ENCODE results near the gene SLC24A1.

Gene SLC24A1

DNA sequence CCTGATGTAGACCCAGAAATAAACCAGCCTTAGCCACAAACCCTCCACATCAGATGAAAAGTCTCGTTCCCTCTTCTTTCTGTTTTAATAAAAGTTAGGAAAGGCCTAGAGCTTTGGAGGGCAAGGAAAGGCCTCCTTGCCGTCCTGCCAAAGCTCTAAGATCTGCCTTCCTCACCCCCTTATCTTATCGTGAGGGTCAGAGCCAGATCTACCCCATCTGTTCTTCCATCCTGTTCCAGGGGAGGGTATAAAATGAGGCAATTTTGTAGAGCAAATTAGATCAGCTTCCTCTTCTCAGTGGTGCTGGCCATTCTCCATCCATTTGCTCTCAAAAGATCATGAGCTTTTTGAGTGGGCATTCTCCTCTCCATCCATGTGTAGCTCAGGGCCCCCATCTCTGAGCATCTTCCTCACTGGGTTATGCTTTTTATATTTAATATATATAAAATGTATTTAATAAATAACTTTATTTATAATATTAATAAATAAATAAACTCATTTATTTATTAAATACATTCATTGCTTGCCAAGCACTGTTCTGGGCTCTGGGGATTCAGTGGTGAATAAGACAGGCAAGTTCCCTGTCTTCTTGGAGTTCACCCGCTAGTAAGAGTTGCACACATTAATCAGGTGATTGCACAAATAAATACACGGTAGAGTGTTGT is 2.0 kb upstream of the SLC24A1 start:
- no peak for DNase-seq

- DNase-seq: no peak
Observed at GRCh38 chr15:65620833-65621232, 905 bp upstream of the SLC24A1 start.

DNA sequence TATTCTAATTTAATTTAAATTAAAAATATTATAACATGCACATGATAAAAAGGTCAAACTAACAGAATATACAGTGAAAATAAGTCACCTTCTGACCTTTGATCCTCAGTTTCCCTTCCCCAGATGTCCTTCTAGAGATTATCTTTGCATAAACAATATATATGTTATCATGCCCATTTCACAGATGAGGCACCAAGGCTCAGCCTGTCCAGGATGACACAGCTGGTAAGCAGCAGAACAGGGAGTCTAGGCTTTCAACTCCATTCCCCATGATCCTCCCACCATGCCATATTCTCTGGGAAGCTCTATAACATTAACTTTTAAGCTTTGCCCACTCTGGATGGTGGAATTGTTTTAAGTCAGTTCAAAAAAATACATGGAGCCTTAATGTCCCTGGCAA is 1.4 kb downstream of the SLC24A1 start:
- no peak for DNase-seq

GRCh38 chr15:65626856-65627255 is 5.1 kb downstream of the SLC24A1 start:
- DNase-seq: no peak

GRCh38 chr15:65629548-65629947 is 7.8 kb downstream of the SLC24A1 start:
- no peak for DNase-seq

- DNase-seq: peak; percentile 72
Observed at GRCh38 chr15:65630760-65631159, 9.0 kb downstream of the SLC24A1 start.

DNA sequence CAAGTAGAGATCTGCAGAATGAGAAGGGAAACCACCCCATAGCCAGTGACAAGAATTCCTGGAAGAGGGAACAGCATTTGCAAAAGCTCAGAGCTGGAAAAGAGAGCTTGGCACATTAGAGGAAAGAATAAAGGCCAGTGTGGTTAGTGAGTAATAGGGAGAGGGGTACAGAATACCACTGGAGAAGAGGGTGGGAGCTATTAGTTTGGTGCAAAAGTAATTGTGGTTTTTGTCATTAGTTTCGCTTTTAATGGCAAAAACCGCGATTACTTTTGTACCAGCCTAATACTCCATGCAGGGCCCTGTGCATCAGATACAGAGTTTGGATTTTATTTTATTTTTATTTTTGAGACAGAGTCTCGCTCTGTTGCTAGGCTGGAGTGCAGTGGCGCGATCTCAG is 9.8 kb downstream of the SLC24A1 start:
- peak; percentile 47 for DNase-seq

- no peak for DNase-seq
Observed at GRCh38 chr15:65632780-65633375, 11.1 kb downstream of the SLC24A1 start.

DNA sequence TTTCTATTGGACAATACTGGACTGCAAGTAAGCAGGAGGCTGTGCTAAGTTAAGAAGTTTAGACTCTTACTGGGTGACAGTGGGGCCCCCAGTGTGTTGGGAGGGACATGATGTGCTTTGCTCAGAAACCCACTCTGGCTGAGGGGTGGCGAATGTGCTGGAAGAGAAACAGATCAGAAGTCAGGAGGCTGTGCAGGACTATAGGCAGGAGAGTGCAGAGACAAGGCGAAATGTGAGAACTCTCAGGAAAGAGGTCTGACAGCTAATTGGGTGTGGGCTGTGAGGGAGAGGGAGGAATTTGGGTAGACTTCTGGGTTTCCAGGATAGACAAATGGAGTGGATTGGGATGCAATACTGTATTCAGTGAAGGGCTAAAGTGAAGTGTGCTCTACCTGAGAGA is 12.0 kb downstream of the SLC24A1 start:
- no peak for DNase-seq

DNA sequence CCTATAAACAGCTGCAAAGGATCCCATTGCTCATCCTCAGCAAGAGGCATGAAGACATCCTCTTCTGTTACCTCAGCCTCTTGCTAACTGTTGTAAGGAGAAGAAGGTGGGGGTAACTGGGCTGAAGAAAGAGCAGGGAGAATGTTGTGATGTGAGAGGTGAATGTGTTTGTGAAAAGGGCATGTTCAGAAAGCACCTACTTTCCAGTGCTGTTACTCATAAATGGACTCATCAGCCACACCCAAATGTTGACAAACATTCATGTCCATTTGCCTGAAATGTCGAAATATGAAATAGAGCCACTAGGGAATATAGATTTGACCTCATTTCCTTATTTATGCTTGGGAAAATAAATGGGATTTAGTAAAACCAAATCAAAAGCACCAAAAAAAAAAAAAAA is 12.6 kb downstream of the SLC24A1 start:
- no peak for DNase-seq

DNA sequence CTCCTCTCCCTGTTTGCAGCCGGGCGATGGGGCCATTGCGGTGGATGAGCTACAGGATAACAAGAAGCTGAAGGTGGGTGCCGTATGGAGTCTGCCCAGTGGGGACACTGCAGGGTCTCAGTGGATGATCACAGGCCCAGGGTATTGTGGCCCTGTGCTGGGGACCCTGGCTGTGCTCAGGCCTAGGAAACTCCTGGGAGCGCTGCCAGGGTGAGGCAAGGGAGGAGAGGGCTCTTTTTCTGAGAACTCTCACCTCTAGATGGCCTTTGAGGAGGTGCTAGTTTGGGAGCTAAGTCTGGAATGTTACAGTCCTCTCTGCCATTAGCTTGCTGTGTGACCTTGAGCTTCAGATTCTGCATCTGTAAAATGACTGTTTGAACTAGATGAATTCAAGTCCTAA is 16.4 kb downstream of the SLC24A1 start:
- DNase-seq: no peak

DNA sequence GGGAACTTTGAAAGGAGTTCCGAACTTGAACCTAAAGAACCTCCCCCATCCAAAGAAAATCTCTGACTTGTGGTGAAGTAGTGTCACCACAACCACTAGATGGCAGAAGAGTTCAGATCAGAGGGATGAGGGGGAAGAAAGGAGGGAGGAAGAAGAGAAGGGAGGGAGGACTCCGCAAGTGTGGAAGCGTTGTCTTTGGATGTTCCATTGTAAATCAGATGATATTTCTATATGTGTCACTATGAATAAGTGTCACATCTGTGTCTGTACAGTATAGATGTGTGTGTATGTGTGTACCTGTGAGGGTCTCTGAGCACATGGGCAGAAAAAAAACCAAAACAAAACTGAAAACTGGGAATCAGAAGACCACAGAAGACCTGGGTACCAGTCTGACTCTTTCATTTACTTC is 16.9 kb downstream of the SLC24A1 start:
- DNase-seq: peak; percentile 79

DNA sequence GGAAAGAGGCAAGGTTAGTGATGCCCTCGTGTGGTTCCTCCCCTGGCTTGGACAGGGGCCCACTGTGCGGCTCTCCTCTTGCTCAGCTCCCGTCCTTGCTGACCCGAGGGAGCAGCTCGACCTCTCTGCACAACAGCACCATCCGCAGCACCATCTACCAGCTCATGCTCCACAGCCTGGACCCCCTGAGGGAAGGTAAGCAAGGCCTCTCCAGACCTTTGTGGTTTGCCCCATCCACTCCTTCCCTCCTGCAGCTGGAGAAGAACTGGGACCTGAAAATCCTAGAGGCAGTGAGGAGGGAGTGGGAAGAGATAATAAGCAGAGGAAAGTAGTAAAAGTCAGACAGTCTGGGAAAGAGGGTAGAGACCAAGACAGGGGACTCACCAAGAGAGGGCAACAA is 17.8 kb downstream of the SLC24A1 start:
- DNase-seq: no peak

GRCh38 chr15:65641768-65642475 is 20.2 kb downstream of the SLC24A1 start:
- no peak for DNase-seq

DNA sequence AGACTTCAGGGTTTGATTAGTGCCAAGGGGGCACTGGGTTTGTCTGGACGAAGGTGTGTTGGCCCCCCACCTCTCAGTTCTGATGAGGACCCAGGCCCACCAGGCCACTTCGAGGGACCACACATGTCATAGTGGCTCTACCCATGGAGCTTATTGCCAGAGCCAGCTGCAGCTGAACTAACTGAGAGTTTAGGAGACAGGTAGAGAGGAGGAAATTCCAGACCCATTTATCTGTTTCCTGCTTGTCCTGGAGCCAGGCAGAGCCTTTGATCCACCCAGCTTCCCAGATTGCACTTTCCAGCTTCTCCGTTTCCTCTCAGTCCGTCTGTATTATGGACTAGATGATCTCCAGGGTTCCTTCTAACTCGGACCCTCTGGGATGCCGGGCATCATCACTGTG is 20.9 kb downstream of the SLC24A1 start:
- no peak for DNase-seq

- DNase-seq: no peak
Observed at GRCh38 chr15:65644282-65644681, 22.5 kb downstream of the SLC24A1 start.

- DNase-seq: no peak
Observed at GRCh38 chr15:65645392-65645791, 23.7 kb downstream of the SLC24A1 start.

GRCh38 chr15:65646486-65646885 is 24.7 kb downstream of the SLC24A1 start:
- no peak for DNase-seq

DNA sequence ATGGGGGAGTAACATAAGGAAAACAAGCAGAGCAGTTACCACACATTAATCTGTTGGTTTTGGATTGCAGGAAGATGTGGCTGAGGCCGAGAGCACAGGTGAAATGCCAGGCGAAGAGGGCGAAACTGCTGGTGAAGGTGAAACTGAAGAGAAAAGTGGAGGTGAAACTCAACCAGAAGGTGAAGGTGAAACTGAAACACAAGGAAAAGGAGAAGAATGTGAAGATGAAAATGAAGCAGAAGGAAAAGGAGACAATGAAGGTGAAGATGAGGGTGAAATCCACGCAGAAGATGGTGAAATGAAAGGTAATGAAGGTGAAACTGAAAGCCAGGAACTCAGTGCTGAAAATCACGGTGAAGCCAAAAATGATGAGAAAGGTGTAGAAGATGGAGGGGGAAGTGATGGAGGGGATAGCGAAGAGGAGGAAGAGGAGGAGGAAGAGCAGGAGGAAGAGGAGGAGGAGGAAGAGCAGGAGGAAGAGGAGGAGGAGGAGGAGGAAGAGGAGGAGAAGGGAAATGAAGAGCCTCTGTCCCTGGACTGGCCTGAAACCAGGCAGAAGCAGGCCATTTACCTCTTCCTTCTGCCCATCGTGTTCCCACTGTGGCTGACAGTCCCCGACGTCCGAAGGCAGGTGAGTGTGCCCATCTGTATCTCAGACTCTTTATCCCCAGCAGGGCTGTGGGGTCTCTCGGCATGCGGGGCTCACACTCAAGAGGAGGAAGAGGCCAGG is 28.7 kb downstream of the SLC24A1 start:
- no peak for DNase-seq

GRCh38 chr15:65651042-65651322 is 29.2 kb downstream of the SLC24A1 start:
- no peak for DNase-seq

DNA sequence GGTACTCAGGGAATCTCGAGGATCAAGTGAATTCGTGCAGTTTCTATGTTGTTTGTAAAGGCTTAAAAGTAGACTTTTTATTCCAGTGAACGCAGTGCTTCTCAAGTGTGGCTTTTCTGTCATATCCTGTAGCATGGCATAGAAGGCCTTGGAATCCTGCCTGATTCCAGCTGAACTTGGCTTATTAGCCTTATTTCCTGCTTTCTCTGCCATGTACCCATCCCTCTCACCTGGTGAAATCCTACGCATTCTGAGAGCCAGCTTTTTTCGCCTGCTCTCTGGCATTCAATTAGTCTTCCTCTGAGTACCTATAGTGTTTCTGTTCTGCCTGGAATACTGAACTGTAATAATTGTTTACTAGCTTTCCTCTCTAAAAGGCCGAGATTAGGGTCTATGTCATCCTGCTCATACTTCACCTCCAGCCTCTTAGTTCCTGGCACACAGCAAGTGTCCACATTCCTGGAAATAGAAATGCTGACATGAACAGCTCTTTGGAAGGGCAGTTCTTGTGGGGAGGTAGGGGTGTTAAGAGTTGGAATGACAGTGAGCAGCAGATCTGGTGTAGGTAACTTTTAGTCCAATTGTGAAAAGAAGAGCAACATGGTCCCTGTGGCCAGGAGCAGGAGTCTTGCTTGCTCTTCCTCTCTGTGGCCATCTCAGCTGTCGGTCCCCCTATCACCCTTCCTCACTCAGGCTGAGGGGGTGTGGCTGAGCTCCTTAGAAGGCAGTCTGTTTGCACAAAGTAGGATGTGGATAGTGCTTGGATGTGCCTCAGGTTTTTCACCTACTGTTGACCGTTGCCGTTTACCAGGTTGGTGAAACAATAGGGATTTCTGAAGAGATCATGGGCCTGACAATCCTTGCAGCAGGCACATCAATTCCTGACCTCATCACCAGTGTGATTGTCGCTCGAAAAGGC is 30.4 kb downstream of the SLC24A1 start:
- DNase-seq: no peak

- no peak for DNase-seq
Observed at GRCh38 chr15:65653341-65653740, 31.6 kb downstream of the SLC24A1 start.

All from activated CD4-positive, alpha-beta T cell treated with anti-CD3 and anti-CD28 coated beads, Interleukin-10, Interleukin-2, amounts not matched to agents 100 ng/mL and 50 ng/mL, durations not matched to agents 16 hours and 8 hours (primary cell).